ENCODE results near the gene BPIFB4.
"Not testable (repeated sequence)": the region's sequence is repeated elsewhere in the genome, so short reads cannot be mapped to it uniquely, and the experiment has no call there.

The BPIFB4 gene

GRCh38 chr20:33112547-33113386 lies 33.3 kb downstream of the BPIFB4 start:
- H3K4me3 Mint-ChIP-seq, result no peak overlapping the region
- H3K36me3 Mint-ChIP-seq (ENCODE audit: low read depth), result no peaks in the 10 kb centered on the region
- no peaks in the 10 kb centered on the region for H3K27me3 Mint-ChIP-seq
- no peaks in the 10 kb centered on the region for H3K4me1 Mint-ChIP-seq (ENCODE audit: low read depth)
- H3K9me3 Mint-ChIP-seq, result no peaks in the 10 kb centered on the region
- no peak for DNase-seq
- H3K27ac Mint-ChIP-seq, result no peak overlapping the region

DNA sequence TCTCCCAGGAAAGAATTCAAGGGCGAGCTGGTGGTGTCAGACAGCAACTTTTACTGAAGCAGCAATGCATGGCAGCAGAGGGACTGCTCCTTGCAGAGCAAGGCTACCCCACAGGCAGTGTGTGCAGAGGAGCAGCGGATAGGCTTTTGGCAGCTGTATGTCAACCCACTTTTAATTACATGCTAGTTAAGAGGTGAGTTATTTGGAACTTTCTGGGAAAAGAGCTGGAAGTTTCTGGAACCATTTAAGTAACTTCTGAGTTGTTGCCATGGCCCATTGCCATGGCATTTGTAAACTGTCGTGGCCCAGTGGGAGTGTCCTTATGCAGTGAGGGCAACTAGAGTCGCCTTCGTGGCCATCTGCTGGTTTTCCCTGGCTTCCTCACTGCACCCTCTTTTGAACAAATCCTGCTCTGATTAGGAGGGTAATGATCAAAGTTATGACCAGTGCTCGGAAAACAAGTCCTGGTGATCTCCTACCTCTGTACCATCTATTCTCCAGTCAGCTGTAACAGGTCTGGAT lies 34.0 kb downstream of the BPIFB4 start:
- no peaks in the 10 kb centered on the region for H3K36me3 Mint-ChIP-seq (ENCODE audit: low read depth)
- H3K27me3 Mint-ChIP-seq, result no peaks in the 10 kb centered on the region
- no peaks in the 10 kb centered on the region for H3K4me1 Mint-ChIP-seq (ENCODE audit: low read depth)
- no peak overlapping the region for H3K4me3 Mint-ChIP-seq
- H3K27ac Mint-ChIP-seq, result no peak overlapping the region
- DNase-seq, result no peak
- no peaks in the 10 kb centered on the region for H3K9me3 Mint-ChIP-seq

- not testable (repeated sequence) for H3K4me3 Mint-ChIP-seq; H3K27ac Mint-ChIP-seq; H3K36me3 Mint-ChIP-seq (ENCODE audit: low read depth); H3K9me3 Mint-ChIP-seq; H3K27me3 Mint-ChIP-seq; DNase-seq; H3K4me1 Mint-ChIP-seq (ENCODE audit: low read depth)
Measured at GRCh38 chr20:33115501-33115900, 36.1 kb downstream of the BPIFB4 start.

DNA sequence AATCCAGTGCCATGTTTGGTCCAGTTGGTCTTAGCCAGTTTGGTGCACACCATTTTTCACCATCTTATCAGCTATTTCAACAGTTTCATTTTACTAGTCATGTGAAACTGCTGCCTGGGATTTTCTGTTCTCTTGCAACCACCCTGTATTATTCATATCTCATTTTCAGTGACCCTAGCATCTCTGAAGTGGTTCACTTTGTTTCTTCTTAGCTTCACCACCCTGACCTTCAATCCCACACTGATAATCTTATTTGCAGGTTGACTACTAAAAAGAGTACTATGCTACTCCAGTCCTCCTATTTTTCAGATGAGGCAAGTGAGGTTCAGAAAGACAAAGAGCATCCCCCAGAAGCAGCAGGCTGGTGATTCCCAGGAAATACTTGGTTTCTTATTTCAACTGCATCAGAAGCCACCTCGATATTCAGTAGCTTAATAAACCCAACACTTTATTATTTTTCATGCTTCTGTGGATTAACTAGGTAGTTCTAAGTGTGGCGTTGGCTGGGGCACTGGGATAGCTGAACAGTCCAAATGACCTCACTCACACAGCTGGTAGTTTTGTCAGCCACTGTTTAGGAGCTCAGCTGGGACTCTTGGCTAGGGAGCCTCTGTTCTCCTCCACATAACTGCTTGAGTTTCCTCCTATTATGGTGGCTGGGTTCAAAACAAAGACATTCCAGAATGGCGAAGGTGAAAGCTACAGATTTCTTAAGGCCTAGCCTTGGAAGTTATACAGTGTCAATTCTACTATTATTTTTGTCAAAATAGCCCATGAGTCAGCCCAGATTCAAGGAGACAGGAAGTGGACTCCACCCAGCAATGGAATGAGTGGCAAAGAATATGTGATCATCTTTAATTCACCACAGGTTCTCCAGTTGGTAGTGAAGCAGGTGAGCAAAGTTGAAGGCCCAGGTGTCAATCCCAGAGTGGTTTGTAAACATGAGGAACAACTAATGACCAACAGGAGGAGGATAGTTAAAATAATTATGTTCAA lies 40.6 kb downstream of the BPIFB4 start:
- no peaks in the 10 kb centered on the region for H3K9me3 Mint-ChIP-seq
- no peaks in the 10 kb centered on the region for H3K27me3 Mint-ChIP-seq
- peaks cover 10% of the 10 kb centered on the region for H3K4me1 Mint-ChIP-seq (ENCODE audit: low read depth)
- no peak overlapping the region for H3K27ac Mint-ChIP-seq
- no peak for DNase-seq
- no peaks in the 10 kb centered on the region for H3K36me3 Mint-ChIP-seq (ENCODE audit: low read depth)
- H3K4me3 Mint-ChIP-seq, result no peak overlapping the region

GRCh38 chr20:33120934-33121333 lies 41.5 kb downstream of the BPIFB4 start:
- peaks cover 10% of the 10 kb centered on the region for H3K4me1 Mint-ChIP-seq (ENCODE audit: low read depth)
- no peak overlapping the region for H3K27ac Mint-ChIP-seq
- no peak for DNase-seq
- H3K27me3 Mint-ChIP-seq, result peaks cover 7% of the 10 kb centered on the region
- no peaks in the 10 kb centered on the region for H3K36me3 Mint-ChIP-seq (ENCODE audit: low read depth)
- no peak overlapping the region for H3K4me3 Mint-ChIP-seq
- no peaks in the 10 kb centered on the region for H3K9me3 Mint-ChIP-seq

DNA sequence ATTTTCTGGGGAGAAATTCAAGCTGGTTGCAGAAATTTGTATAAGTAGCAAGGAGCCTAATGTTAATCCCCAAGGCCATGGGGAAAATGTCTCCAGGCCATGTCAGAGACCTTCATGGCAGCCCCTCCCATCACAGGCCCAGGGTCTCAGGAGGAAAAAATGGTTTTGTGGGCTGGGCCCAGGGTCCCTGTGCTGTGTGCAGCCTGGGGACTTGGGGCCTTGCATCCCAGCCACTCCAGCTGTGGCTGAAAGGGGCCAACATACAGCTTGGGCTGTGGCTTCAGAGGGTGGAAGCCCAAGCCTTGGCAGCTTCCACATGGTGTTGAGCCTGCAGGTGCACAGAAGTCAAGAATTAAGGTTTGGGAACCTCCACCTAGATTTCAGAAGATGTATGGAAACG lies 42.9 kb downstream of the BPIFB4 start:
- peaks cover 10% of the 10 kb centered on the region for H3K4me1 Mint-ChIP-seq (ENCODE audit: low read depth)
- not testable (repeated sequence) for DNase-seq; H3K9me3 Mint-ChIP-seq; H3K27me3 Mint-ChIP-seq; H3K27ac Mint-ChIP-seq; H3K4me3 Mint-ChIP-seq; H3K36me3 Mint-ChIP-seq (ENCODE audit: low read depth)

DNA sequence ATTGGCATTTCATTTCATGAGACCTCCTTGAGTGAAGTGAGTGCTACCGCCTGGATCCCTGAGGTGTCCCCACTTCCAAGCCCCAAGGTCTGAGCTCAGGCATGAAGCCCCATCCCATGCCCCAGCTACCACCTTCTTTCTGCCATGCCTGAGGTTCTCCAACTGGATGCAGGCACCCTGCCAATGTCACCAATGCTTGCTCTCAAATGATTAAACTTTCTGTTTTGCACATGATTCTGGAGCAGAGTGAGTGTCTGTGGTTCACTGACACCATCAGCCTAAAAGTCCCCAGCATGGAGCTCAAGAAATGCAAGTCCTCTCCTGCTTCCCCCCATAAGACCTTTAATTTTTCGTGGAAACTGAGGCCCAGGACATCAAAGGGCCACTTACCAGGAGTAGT lies 44.8 kb downstream of the BPIFB4 start:
- Mint-ChIP-seq H3K4me1 (ENCODE audit: low read depth) (peaks cover 10% of the 10 kb centered on the region), H3K9me3 (no peaks in the 10 kb centered on the region), H3K27ac (no peak overlapping the region), H3K36me3 (ENCODE audit: low read depth) (no peaks in the 10 kb centered on the region), H3K4me3 (no peak overlapping the region), H3K27me3 (peaks cover 10% of the 10 kb centered on the region)
- DNase-seq, result no peak

- peaks cover 6% of the 10 kb centered on the region for H3K4me1 Mint-ChIP-seq (ENCODE audit: low read depth)
Measured at GRCh38 chr20:33124994-33125393, 45.6 kb downstream of the BPIFB4 start.

GRCh38 chr20:33125983-33126382 lies 46.5 kb downstream of the BPIFB4 start:
- Mint-ChIP-seq H3K36me3 (ENCODE audit: low read depth) (no peaks in the 10 kb centered on the region), H3K4me1 (ENCODE audit: low read depth) (no peaks in the 10 kb centered on the region), H3K27ac (no peak overlapping the region), H3K4me3 (no peak overlapping the region), H3K9me3 (no peaks in the 10 kb centered on the region), H3K27me3 (peaks cover 10% of the 10 kb centered on the region)
- DNase-seq, result no peak

More at GRCh38 chr20:33124994-33125393, 45.6 kb downstream of the BPIFB4 start:
- Mint-ChIP-seq H3K27ac (no peak overlapping the region), H3K4me3 (no peak overlapping the region), H3K9me3 (no peaks in the 10 kb centered on the region), H3K36me3 (ENCODE audit: low read depth) (no peaks in the 10 kb centered on the region), H3K27me3 (peaks cover 10% of the 10 kb centered on the region)
- DNase-seq, result no peak

DNA sequence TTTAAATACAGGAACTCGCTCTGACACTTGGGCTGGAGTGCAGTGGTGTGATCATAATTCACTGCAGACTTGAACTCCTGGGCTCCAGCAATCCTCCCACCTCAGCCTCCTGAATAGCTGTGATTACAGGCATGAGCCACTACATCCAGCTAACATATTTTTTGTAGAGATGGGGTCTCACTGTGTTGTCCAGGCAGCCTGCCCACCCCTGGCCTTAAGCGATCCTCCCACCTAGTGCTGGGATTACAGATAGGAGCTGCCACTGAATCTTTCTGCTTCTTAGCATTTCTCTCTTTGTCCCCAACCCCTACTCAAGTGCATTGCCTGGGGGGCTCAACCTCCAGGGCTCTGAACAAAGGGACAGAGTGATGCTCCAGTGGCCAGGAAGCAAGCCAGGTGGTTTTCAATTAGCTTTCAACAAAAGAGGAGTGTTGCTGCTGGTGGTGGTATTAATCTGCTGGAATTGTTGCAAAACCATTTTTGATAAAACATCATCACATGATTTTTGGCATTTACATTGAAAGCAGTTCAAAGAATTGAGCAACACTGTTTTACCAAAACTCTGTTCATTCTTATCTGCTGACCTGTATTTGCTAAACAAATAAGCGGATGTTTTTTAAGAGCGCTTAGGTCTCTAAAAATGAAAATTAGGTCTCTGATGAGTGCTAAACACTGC lies 48.1 kb downstream of the BPIFB4 start:
- Mint-ChIP-seq H3K36me3 (ENCODE audit: low read depth) (no peaks in the 10 kb centered on the region), H3K27me3 (peaks cover 10% of the 10 kb centered on the region), H3K27ac (no peak overlapping the region), H3K9me3 (no peaks in the 10 kb centered on the region), H3K4me1 (ENCODE audit: low read depth) (no peaks in the 10 kb centered on the region), H3K4me3 (no peak overlapping the region)
- no peak for DNase-seq

GRCh38 chr20:33130568-33131061 lies 51.2 kb downstream of the BPIFB4 start:
- Mint-ChIP-seq H3K4me3 (no peak overlapping the region), H3K27ac (no peak overlapping the region), H3K36me3 (ENCODE audit: low read depth) (no peaks in the 10 kb centered on the region), H3K9me3 (no peaks in the 10 kb centered on the region), H3K4me1 (ENCODE audit: low read depth) (no peaks in the 10 kb centered on the region), H3K27me3 (peaks cover 7% of the 10 kb centered on the region)
- no peak for DNase-seq

DNA sequence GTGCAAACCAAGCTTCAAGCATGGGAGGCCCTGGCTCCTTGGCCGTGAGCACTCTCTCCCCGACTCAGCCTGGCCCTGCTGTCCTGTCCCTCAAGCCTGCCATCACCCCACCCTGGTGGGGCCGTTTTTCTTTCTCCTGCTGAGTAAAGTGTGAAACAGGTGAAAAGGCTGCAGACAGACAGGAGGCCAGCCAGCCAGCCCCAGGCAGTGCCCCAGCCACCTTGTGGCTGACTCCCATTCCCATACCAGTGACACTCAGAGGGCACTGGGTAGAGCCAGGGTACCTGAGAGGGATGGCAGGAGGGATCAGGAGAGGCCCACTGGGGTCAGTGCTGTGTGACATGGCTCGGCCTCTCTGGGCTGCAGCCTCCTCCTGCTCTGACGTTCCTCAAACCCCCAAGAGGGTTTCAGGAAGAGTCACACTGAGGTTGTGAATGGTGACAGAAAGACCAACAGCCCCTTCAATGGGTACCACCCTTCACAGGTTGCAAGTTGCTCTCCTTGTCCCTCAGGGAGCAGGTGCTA lies 52.6 kb downstream of the BPIFB4 start:
- H3K4me1 Mint-ChIP-seq (ENCODE audit: low read depth), result no peaks in the 10 kb centered on the region
- H3K4me3 Mint-ChIP-seq, result no peak overlapping the region
- H3K36me3 Mint-ChIP-seq (ENCODE audit: low read depth), result no peaks in the 10 kb centered on the region
- H3K9me3 Mint-ChIP-seq, result no peaks in the 10 kb centered on the region
- no peak overlapping the region for H3K27ac Mint-ChIP-seq
- peaks cover 3% of the 10 kb centered on the region for H3K27me3 Mint-ChIP-seq
- DNase-seq, result no peak

- Mint-ChIP-seq H3K27ac (no peak overlapping the region), H3K9me3 (no peaks in the 10 kb centered on the region), H3K27me3 (peaks cover 3% of the 10 kb centered on the region), H3K36me3 (ENCODE audit: low read depth) (no peaks in the 10 kb centered on the region), H3K4me3 (no peak overlapping the region), H3K4me1 (ENCODE audit: low read depth) (no peaks in the 10 kb centered on the region)
- DNase-seq, result no peak
Measured at GRCh38 chr20:33132513-33133372, 53.3 kb downstream of the BPIFB4 start.

Measured in activated T-cell treated with anti-CD3 and anti-CD28 coated beads, Interleukin-2, amount 50 U/mL, for 24 hours (primary cell).